Tongue (tissue), 2 donors: Measurements from ENCODE around the gene FRYL. TPM values are rescaled to one million over a fixed set of nuclear protein-coding genes. Genes with fewer than 3 reads are reported as not detected.

Experiments used
- DNase-seq: peaks from one replicate; pipeline ENCODE4 v3.0.0-alpha.2; 2015
- total RNA-seq: library from RNA; depleted of rRNA; stranded (reverse); fragments of >200 nt; gene quantifications from one replicate; pipeline ENCODE4 v1.2.3, GENCODE V29; 2014

The FRYL gene
- total RNA-seq, 1 donor from 2014 or later = 95.5 TPM

DNA sequence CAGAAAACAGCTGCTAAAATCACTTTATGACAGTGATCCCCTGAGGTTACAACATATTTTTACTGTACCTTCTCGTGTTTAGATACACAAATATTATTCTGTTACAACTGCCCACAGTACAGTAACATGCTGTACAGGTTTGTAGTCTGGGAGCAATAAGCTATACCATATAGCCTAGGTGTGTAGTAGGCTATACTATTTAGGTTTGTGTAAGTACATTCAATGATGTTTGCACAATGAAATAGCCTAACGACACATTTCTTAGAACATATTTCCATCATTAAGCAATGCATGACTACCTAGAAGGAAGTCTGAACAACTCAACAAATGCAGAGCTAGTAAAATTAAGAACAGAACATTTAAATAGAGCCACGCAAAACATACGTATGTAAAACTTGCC, 177.3 kb downstream of the FRYL start:
- no peak for DNase-seq

DNA sequence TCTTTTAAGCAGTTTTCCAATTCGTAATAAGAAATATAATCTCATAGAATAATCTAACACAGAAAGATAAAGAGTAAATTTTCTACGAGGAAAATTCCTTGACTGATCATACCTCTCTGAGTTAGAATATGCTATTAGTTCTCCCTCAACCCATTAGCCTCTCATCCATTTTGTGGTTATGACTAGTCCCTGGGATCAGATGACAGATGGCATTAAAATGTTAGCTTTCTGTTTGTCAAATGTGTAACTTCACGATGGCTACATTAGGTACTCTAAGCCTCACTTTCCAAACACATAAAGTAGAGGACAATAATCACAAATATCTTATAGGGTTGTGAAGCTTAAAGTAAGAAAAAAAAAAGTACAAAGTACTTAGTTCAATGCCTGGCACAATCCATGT, 177.9 kb downstream of the FRYL start:
- no peak for DNase-seq

DNA sequence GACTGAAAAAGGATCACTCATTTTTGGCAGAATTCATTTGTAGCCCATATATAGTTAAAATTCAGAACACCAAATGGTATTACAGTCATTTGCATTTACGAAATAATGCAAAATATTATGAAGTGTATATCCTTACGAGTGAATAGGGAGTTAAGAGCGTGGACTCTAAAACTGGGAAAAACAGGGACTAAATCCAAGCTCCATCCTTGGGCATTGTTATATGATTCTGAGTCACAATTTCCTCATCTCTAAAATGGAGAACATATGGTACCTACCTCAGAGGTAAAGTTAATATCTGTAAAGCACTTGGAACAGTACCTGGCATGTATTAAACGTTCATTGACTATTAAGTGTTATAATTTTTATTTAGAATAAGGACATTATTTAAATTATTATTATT, 183.7 kb downstream of the FRYL start:
- DNase-seq = no peak

DNA sequence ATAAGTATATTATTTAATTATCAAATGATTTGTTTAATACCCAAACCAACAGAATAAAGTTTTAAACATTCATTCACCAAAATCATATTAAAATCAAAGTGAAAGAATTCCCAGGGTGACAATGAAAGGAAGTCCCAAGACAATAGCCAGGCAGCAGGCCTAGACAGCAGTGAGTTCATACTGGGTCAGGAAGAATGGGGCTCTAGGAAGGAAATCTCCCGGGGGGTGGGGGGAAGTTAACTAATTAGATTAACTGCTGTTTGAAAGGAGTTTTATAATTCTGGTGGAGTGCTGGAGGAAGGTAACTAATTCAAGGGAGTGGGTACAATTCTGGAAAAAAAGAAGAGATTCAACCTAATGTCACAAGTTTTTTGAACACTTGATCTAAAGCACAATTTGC, 185.9 kb downstream of the FRYL start:
- no peak for DNase-seq

DNA sequence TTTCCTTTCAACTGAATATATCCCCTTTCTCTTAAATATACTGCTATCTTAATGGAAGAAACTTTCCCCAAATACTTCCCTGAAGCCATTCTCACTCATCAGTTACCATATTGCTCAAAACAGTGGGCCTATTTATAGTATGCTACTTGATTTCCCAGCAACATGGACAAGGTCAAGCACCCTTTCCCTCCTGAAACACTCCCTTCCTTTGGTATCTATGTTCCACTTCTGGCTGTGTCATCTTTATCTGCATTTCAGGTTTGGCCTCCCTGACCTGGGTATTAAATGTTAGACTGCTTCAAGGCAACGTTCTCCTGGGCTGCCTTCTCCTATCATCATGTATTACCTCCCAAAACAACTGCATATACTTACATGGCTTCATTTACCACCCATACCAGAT, 188.7 kb downstream of the FRYL start:
- no peak for DNase-seq

DNA sequence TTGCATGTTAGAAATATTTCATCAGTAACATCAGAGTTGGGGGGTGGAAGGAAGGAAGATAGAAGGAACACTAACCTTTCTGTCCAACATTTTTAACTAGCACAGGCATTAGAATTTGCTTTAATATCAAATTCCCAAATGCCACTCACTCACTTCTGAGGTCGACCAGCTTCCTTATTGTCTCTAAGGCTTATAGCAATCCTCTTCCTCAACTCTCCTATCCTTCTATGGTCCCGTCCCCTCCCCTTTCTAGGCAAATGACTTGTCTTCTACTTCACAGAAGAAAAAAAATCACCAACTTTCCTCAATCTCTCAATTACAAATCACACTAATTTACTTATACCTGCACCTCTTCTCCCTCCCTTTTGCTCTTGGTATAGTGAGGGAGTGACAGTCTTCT, 189.2 kb downstream of the FRYL start:
- DNase-seq = no peak

DNA sequence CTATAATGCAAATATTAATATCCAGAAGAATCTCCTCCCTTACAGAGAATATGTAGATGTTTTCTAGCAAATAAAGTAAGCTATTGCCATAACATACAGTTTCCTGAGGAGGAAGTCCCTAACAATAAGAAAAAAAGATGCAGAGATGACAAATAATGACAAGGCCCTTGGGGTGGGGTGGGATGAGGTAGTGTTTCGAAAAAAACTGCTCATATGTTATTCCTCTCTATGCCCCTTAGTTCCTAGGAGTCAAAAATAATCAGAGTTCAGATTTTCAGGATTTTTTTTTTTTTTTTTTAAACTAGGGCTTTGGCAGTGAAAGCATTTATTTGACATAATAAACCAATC, 191.0 kb downstream of the FRYL start:
- DNase-seq = no peak

DNA sequence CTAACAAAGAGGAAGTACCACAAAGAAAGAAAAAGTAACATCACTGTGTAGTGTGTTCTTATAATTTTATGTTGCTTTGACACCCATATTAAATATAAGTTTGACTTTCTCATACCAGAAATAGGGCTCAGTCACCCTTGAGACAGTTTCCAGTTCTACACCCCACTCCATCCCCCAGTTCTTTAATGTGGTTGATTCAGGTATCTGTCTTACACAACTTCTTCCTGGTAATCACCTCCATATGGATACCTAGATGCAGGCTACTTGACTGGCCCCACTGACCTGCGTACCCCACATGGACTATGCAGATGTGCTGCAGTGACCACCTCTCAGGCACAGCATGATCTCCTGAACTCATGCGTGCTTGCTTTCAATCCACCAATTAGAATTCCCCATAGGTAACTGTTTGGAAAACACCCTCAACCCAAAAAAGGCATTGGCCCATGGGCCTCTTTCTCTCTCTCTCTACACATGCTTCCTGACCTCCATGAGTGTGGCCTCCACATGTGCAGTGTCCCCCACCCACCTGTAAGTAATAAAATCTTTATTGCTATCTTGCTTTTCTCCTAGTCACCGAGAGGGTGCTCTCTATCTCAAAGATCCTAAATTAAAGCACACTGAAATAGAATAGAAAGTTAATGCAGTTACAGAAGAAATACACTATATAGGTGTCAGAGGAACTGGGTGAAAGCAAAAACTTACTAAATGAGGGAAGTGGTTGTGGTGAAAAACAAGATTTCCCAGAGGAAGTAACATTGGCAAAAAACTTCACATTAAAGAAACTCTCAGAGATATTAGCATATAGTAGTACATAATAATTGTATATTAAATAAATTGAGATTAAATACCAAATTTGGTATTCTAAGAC, 191.6 kb downstream of the FRYL start:
- no peak for DNase-seq

DNA sequence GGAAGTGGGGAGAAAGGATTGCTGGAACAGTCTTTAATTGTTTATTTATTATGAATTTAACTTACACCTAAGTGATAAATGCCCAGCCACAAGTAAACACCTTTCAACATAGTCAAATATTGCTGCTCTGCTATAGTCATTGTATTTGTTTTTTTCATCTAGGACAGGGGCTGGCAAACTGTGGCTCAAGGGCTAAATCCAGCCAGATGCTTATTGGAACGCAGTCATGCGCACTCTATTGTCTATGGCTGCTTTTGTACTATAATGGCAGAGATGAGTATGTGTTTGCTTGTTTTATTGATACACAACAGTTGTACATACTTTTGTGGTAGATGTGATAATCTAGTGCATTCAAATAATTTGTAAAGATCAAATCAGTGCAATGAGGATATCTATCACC, 194.7 kb downstream of the FRYL start:
- DNase-seq = no peak

DNA sequence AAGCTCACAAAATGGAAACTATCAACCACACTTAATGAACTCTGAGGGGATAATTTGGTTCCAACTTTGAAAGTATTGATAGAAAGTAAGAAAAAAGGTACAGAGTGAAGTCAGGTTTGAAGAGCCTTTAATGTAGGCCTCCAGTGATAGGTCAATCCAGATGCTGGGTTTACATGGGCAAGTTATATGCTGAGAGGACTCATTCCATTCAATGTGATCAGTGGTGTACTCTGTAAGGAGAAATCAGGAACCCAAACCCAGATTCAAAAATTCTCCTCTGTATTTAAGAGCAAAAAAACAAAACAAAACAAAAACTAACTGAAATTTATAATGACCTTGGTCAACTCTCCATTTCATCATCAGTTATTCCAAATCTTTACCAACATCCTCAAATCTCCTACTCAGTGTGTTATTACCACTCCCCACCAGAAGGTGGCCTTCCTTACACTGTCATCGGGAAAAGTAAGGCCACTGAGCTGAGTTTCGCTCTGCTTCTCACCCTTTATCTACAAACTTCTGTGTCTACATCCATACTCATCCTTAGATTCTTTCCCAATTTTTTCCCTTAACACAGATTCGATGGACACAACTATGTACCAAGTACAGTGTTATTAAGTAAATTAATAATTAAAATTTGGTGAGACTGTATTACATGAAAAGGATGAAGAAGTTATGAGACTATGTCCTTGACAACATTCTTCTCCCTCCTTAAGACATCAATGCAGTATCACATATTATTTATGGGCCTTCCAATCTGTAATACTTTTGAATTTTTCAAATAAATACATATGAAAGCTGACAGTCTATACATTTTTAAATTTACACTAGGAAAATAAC, 201.7 kb downstream of the FRYL start:
- peak; percentile 83 for DNase-seq

DNA sequence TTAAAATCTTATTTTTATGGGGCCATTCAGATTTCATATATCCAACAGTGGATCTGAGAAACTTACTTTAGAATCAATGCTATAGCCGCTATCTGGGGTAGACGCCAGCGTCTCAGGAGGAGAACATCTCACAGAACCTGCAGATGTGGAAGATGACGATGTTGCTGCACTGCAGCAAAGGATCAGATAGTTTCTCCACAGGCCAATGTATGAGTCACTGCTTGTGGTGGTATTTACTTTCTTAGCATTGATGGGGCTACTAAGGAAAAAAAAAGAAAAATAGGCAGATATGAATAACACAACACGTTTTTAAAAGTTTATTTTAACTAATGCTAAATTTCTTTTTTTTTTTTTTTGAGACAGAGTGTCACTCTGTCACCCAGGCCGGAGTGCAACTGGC, 204.1 kb downstream of the FRYL start:
- DNase-seq = no peak

DNA sequence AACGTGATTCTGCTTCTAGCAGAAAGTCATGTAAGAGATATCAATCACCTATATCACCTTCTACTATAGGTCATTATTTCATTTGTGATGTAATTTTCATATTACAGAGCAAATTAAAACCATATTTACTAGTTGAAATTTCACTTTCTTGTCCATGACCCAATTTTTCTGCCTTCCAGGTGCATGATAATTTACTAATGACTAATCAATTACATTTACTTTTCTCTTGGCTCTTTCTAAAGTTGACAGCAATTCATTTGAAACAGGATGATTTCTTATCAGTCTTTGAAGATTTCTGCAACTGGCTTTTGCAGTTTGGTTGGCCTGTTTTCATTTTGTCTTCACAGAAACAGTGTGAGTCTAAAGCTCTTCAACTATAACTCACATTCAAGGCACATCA, 208.6 kb downstream of the FRYL start:
- DNase-seq = no peak

DNA sequence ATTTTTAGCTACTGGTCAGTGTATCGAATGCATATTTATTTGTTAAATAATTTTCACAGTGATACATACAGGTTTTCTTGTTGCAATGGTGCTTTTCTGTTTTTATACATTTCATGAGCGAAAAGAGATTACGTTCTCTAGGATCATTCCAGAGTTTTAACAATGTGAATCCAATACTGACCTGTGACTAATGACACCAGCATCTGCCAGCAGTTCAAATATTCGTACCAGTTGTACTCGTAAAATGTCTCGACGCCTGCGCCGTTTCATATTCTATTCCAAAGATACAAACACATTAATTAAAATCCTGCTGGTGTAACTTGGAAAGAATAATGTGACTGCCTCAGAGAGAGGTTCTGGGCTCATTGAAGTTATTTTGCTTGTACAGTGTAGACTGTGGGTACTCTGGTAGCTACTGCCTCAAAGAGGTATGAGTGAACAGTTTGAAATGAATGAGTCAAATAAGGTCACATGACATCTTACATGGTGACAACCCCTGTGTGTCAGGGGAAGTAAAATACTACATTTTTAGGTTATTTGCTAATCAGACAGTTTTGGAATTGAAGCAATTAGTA, 209.3 kb downstream of the FRYL start:
- no peak for DNase-seq

DNA sequence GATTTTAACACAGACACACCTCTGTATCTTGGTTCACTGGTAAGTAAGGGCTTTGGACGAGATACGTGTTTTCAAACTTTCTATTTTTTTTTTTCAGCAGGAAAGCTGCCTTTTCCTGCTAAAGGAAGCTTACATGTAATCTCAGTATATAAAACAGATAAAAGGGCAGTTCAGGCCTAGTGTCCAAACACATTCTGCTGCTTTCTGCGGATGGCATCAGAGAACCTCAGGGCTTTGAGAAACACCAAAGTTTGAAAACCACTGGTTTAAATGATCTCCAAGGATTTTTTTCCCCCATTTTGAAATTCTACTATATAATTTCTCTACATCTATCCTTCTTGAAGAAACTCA, 214.1 kb downstream of the FRYL start:
- no peak for DNase-seq

DNA sequence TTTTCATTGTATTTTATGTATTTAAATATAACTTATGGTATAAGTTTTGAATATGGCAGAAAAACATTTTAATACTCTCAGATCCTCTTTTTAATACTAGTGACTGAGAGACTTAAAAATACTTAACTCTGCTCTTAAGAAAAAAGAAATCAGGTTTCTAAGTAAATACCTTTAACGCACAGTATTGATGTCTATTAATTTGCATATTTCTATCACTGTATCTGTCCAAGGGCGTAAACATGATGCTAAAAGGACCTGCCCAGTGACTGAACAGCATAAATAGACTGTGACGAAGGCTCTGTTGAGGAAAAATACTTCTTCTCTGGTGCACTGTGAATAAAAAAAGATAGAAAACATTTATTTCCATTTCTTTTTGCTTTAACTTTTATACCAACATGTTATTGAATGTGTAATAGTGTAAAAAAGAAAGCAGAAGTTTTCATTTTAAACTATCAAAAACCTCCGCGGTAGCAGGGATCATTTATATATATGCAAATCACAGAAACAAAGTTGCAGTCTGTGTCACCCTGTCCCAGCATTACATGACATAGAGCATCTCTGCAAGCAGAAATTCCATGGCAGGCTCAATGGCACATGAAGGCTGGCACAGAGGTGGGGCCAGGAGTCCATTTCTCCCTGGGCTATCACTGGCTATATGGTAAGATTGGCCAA, 214.6 kb downstream of the FRYL start:
- no peak for DNase-seq

DNA sequence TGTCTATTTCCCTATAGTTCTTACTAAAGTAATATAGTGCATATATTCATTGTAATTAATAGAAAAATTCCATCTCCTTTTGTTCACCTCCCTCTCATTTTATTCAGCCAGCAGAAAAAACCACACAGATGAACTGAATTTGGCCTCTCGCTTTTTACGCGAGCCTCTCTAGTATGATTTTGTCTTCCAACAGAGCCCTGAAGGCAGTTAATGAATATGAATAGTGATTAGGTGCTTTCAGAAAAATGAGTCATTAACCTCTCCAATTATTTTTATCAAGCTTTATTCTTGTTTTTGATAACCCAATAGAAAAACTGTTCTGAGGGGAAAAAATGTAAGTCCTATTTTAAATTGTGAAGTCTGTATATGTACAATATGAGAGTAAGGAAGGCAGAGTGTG, 215.9 kb downstream of the FRYL start:
- no peak for DNase-seq

DNA sequence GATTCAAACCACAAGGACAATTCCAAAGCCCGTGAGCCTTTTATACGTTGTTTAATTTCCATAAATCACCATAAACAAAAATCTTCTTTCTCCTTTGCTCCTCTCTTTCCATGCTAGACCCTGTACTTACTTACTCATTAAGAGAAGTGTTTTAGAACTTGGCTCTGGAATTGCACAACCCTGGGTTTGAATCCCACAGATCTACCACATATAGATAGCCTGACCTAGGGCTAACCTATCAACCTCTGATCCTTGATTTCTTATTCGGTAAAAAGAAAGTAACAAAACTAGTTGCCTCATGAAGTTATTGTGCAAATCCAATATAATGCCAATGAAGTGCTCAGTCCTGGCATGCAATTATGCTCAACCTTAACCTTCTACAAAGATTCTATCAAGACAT, 221.3 kb downstream of the FRYL start:
- DNase-seq = no peak

DNA sequence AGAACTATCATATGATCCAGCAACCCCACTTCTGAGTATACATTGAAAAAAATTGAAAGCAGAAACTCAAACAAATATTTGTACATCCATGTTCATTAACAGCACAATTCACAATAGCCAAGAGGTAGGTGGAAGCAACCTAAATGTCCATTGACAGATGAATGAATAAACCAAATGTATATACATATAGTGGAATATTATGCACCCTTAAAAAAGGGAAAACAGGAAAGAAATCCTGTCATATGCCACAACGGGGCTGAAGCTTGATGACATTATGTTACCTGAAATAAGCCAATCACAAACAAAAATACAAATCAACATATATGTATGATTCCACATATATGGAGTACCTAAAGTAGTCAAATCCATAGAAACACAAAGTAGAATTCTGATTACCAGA, 222.1 kb downstream of the FRYL start:
- no peak for DNase-seq

DNA sequence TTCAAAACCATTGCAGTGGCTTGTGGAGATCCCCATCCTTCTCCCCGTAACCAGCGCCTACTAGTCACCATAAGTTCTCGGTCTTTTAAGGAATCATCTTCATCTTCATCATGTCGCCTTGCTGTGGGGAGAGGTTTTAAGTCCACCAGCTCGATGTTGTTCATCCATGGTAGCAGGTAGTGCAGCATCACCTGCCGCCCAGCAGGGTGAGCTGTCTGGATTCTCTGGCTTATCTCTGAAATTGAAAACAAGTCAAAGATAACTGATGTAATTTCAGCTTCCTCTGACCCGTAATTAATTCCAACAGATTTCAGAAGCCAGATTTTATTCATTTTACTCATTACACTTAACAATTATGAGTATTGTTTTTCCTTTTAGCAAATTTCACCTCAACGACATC, 222.6 kb downstream of the FRYL start:
- no peak for DNase-seq

DNA sequence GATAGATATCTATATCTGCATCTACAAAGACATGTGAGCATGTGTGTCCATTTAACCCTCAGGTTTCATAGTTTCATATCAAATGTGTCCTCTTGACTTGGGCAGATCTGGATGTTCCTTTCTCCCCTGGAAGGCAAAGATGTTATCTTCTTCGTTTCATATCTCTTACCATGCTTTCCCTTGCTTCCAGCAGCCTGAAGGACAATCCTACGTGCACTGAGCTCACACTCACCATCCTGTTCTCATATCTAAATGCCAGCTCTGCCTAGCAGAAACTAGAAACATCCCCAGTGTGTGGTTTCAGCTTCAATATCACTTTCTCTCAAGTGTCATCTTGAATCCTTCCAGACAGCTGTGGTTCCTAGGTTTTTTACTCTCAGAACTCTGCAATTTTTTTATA, 223.8 kb downstream of the FRYL start:
- no peak for DNase-seq

DNA sequence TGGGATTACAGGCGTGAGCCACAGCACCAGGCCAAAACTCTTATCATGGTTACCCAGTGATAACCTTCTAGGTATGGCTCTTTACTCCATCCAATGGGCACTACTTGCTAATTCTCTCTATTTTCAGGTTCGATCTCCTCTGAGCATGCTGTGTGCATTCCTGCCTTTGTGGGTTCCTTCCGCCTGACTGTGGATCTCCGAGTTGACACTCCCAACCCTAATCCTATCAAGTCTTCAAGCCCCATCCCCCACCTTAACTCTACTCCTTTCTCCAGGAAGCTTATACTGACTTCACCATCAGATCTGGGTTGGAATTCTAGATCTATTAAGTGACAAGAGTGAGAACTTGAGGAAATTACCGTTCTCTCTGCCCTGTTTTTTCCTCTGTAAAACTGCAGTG, 225.5 kb downstream of the FRYL start:
- no peak for DNase-seq

DNA sequence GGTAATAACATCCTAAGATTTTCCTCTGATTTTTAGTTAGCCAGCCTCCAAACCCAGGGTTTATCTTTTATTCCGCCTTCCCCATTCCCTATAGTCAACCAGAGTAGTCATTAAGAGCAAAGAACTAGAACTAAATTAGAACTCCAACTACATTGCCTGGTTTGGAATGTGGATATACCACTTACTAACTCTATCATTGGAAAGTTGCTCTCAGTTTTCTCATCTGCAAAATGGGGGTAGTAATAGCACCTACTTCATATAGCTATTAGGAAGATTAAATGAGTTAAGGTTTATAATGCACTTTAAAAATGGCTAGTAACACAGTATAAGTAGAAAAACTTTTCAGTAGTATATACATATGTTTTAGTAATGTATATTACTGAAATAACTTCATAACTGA, 226.4 kb downstream of the FRYL start:
- DNase-seq = no peak

DNA sequence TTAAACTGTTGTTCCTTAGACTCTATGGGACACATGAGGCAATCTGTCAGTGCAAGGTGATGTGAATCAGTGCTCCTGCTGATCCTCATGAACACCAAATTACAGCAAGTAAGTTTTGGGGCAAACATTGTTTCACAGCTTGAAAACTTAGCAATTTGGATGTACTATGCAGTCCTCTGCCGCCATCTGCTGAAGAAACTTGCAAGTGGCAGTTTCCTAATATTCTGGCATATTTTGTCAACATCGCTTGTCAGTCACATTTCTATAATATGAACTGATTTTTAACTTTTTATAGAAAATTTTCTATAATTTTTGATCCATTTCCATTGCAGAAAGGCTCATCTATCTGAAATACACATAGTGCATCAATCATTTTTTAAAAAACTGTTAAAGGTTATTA, 233.7 kb downstream of the FRYL start:
- peak; percentile 66 for DNase-seq
